Heart left ventricle (tissue), 16 donors: Measurements from ENCODE around the gene RBM20. TPM values are rescaled to one million over a fixed set of nuclear protein-coding genes. Genes with fewer than 3 reads are reported as not detected.
A peak's percentile ranks its signal among the peaks of the same experiment; 100 is the strongest.
"Not testable (repeated sequence)": the region's sequence is repeated elsewhere in the genome, so short reads cannot be mapped to it uniquely, and the experiment has no call there.

Experiments used
- ATAC-seq, 4 donors: fragments of 200-7000 bp; cut with Tn5 transposase; one replicate each; pipeline ENCODE4 v1.9.1; 2020 to 2022; ENCODE audit warnings: moderate library complexity in 4 of 4, mild to moderate bottlenecking in 3 of 4, moderate number of reproducible peaks in 1 of 4
- DNase-seq, 5 donors: peaks; one replicate each; pipeline ENCODE4 v3.0.0-alpha.2; 2020
- H3K27ac ChIP-seq, 12 donors: fragments of 200-600 bp; sonication (generic) in 4 of 12; one replicate each; pipeline versions ENCODE4 v1.5.0 to v1.8.0; 2016 to 2022; ENCODE audit warnings: mild to moderate bottlenecking in 2 of 12
- H3K27me3 ChIP-seq, 9 donors: fragments of 200-600 bp; sonication (generic) in 2 of 9; one replicate each; pipeline versions ENCODE4 v1.5.1 to v1.8.0; 2016 to 2022; ENCODE audit warnings: mild to moderate bottlenecking in 3 of 9
- H3K36me3 ChIP-seq, 9 donors: fragments of 200-600 bp; sonication (generic) in 2 of 9; one replicate each; pipeline versions ENCODE4 v1.5.0 to v1.8.0; 2018 to 2022; ENCODE audit warnings: mild to moderate bottlenecking in 2 of 9
- H3K4me1 ChIP-seq, 12 donors: fragments of 200-600 bp; sonication (generic) in 4 of 12; one replicate each; pipeline versions ENCODE4 v1.5.0 to v1.8.0; 2016 to 2022; ENCODE audit warnings: mild to moderate bottlenecking in 3 of 12
- H3K4me3 ChIP-seq, 12 donors: fragments of 200-600 bp; sonication (generic) in 4 of 12; one replicate each; pipeline versions ENCODE4 v1.5.0 to v1.8.0; 2017 to 2022; ENCODE audit warnings: mild to moderate bottlenecking in 9 of 12, moderate library complexity in 4 of 12
- H3K9me3 ChIP-seq, 12 donors: fragments of 200-600 bp; sonication (generic) in 4 of 12; one replicate each; pipeline versions ENCODE4 v1.5.0 to v1.8.0; 2016 to 2022; ENCODE audit warnings: mild to moderate bottlenecking in 1 of 12
- POLR2A ChIP-seq, 2 donors: fragments of 450-650 bp; IDR thresholded peaks; one replicate each; pipeline ENCODE4 v1.6.1; 2017; ENCODE audit warnings: antibody characterized with exemption in 2 of 2, mild to moderate bottlenecking in 2 of 2, moderate library complexity in 2 of 2
- WGBS, 4 donors: extraction: QIAGEN DNeasy Blood & Tissue Kit in 2 of 4; methylation state at CpG; one replicate each; pipeline versions ENCODE4 v1.1.5 to v1.1.7; 2013 to 2018; 5-methylcytosine and 5-hydroxymethylcytosine counted together
- intact Hi-C, 10 donors: fragments of 100-400 bp; cut with DNase I; formaldehyde crosslinking; loops; one replicate each; pipeline versions ENCODE4 v1.11.1 to v1.14.2; 2022
- polyA plus RNA-seq, 2 donors: library from polyadenylated mRNA; stranded (reverse); fragments of 200-250 nt; gene quantifications; one replicate each; pipeline ENCODE4 v1.2.3, GENCODE V29; 2013
- total RNA-seq, 9 donors: library from RNA; depleted of rRNA in 2 of 9; stranded (reverse); fragments of >200 nt in 2 of 9; fragmentation: NEBNext Ultra II Directional in 3 of 9; extraction: Animal tissue kit (Norgen Biotek cat#: 25700) in 3 of 9; gene quantifications; one replicate each; pipeline versions ENCODE4 v1.1.0 to v1.2.4, GENCODE V29; 2016 to 2023
- TF ChIP-seq, protein P1 (sequence below), 12 donors: fragments of 200-600 bp; sonication (generic) in 4 of 12; IDR thresholded peaks; one replicate each; pipeline versions ENCODE4 v1.5.0 to v1.8.0; 2018 to 2022; ENCODE audit warnings: antibody characterized with exemption in 12 of 12, mild to moderate bottlenecking in 5 of 12
- donor health status: ischemic (EF 13 %, LVEDD 7.1; RV severe dilation, severe dysfunction).
- donor health status: healthy with polysubstance abuse.
- donor health status: DM: no; HTN: yes; CAD: no.
- donor health status: DM: no; HTN: no; CAD: no.
- donor health status: ischemic (EF 25% LVEDD 6.9; RV normal size, moderate dysfunction).
- donor health status: ischemic (EF 25% LVEDD 5.7; RV mildly dilated, moderate dysfunction).
- donor health status: healthy.
- donor health status: DM: yes; HTN: yes; CAD: no.
- donor health status: ischemic (EF 35%, LVEDD 5.7; RV mildly dilated, moderate dysfunction).
- donor health status: nonischemic (EF 11% LVEDD 7.7; RV severe dilation, severe dysfunction).
- donor health status: DM: yes; HTN: yes; CAD: no.
- donor health status: PGD.
- donor health status: ischemic (EF 29% LVEDD 5.4; RV normal size, mild dysfunction).
- donor health status: nonischemic (EF 23%, LVEDD 6.1; RV moderate dilation, normal function).

Gene RBM20
- total and polyA plus RNA-seq, 11 donors, result 29.9 to 152 (median 91.2) TPM

DNA sequence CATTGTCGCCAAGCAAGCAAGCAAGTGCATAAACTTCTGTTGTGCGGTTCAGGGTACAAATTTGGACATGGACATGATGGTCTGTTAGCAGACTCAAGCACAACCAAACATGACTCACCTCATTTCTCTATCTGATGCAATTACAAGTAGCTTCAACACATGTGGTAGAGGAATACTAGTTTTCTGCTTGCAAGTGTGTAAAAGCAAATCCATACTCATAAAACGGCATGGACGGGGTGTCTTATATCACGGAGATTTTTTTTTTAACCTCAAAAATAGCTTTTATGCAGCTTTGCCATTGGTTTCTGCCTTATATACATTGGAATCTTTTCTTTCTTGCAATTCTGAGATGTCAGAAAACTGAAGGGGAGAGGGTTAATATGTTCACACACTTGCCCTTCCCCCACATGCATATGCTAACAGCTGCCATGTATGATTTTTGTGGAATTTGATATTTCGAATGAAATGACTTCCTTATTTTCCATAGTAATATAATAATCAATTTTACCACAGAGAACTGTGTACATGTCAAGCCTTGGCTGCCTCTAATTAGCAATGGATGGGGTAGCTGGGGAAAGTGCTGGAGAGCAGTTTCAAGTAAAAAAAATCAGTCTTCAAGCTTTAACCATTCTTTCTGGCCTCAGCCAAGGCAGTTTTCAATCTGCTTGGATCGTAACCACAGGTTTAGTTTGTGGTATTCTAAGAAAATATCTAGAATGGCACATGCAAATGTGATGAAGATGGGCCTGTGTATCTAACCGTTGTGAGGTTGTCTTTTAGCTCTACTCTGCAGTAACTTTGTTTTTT, 121.6 kb downstream of the RBM20 start:
- Histone ChIP-seq H3K9me3 (no peaks in the 10 kb centered on the region), H3K27ac (peak overlapping the region; percentile 73 to 96 (median 80)), H3K4me1 (peaks cover 0 to 37% (median 12%) of the 10 kb centered on the region in 12 donors), H3K36me3 (no peaks in the 10 kb centered on the region), H3K4me3 (peak overlapping the region in 11 of 12 donors; percentile 2 to 51 (median 44)), H3K27me3 (no peaks in the 10 kb centered on the region)
- ATAC-seq (peak in 3 of 4 donors; percentile 14 to 38 (median 31)), DNase-seq (no peak)
- TF ChIP-seq, protein P1, sequence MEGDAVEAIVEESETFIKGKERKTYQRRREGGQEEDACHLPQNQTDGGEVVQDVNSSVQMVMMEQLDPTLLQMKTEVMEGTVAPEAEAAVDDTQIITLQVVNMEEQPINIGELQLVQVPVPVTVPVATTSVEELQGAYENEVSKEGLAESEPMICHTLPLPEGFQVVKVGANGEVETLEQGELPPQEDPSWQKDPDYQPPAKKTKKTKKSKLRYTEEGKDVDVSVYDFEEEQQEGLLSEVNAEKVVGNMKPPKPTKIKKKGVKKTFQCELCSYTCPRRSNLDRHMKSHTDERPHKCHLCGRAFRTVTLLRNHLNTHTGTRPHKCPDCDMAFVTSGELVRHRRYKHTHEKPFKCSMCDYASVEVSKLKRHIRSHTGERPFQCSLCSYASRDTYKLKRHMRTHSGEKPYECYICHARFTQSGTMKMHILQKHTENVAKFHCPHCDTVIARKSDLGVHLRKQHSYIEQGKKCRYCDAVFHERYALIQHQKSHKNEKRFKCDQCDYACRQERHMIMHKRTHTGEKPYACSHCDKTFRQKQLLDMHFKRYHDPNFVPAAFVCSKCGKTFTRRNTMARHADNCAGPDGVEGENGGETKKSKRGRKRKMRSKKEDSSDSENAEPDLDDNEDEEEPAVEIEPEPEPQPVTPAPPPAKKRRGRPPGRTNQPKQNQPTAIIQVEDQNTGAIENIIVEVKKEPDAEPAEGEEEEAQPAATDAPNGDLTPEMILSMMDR (IDR thresholded peaks at IDR 0.05), result no peak
- TF ChIP-seq POLR2A (IDR thresholded peaks at IDR 0.05), result no peak
- 51 to 65% (median 59%) methylated on average over 8 of the region's 8 CpGs for WGBS, 4 donors
- intact Hi-C loops, result loop anchor here in 1 of 10 donors (10.0 kb wide), 2 partner anchors 81 to 121 kb away; partner anchors contain the start of gene RBM20

DNA sequence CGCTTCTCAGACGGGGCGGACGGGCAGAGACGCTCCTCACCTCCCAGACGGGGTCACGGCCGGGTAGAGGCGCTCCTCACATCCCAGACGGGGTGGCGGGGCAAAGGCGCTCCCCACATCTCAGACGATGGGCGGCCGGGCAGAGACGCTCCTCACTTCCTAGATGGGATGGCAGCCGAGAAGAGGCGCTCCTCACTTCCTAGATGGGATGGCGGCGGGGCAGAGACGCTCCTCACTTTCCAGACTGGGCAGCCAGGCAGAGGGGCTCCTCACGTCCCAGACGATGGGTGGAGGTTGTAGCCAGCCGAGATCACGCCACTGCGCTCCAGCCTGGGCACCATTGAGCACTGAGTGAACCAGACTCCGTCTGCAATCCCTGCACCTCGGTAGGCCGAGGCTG, 123.5 kb downstream of the RBM20 start:
- not testable (repeated sequence) for ATAC-seq, H3K9me3 ChIP-seq, H3K27me3 ChIP-seq, H3K36me3 ChIP-seq, DNase-seq
- H3K4me3 ChIP-seq, result peak overlapping the region in 8 of 12 donors; percentile 35 to 54 (median 42)
- 67 to 78% (median 71%) methylated on average over 7 to 28 of the region's 29 CpGs for WGBS, 4 donors
- intact Hi-C loops, result loop anchor here in 1 of 10 donors (10.0 kb wide), 2 partner anchors 83 to 123 kb away; partner anchors contain the start of gene RBM20
- peaks cover 0 to 33% (median 7%) of the 10 kb centered on the region in 12 donors for H3K4me1 ChIP-seq
- H3K27ac ChIP-seq, result peak overlapping the region in 11 of 12 donors; percentile 40 to 83 (median 74)

DNA sequence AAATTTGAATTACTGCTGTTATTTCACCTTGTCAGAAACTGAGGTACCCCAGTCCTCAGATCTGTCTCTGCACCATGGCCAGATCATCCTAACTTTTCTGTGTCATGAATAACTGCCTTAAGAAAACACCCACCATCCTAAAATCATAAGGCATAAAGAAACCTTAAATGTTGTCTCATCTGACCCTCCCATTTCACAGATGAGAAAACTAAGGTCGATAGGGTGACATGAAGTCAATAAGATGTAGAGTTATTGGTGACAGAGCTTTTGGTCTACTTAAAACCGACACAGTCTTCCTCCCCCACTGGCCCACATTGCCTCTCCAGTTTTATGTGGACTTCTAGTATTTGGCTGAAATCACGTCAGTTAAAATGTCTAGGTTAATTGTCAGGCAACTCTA, 126.1 kb downstream of the RBM20 start:
- TF ChIP-seq POLR2A (IDR thresholded peaks at IDR 0.05), result no peak
- TF ChIP-seq, protein P1 (IDR thresholded peaks at IDR 0.05), result no peak
- Histone ChIP-seq H3K4me1 (peaks cover 0 to 44% (median 8%) of the 10 kb centered on the region in 12 donors), H3K4me3 (no peak overlapping the region), H3K9me3 (no peaks in the 10 kb centered on the region), H3K27ac (peak overlapping the region in 4 of 12 donors; percentile 18 to 83 (median 56)), H3K27me3 (no peaks in the 10 kb centered on the region), H3K36me3 (no peaks in the 10 kb centered on the region)
- intact Hi-C loops, result no loop called here
- 68 to 74% (median 72%) methylated on average over 3 of the region's 3 CpGs for WGBS, 4 donors
- ATAC-seq (no peak), DNase-seq (no peak)

GRCh38 chr10:110771486-110771885, 127.3 kb downstream of the RBM20 start:
- H3K4me1 ChIP-seq, result peaks cover 0 to 55% (median 10%) of the 10 kb centered on the region in 12 donors
- ATAC-seq (no peak), DNase-seq (no peak)
- H3K36me3 ChIP-seq, result no peaks in the 10 kb centered on the region
- no peak overlapping the region for H3K4me3 ChIP-seq
- H3K9me3 ChIP-seq, result no peaks in the 10 kb centered on the region
- H3K27me3 ChIP-seq, result no peaks in the 10 kb centered on the region
- intact Hi-C loops, result no loop called here
- peak overlapping the region in 6 of 12 donors; percentile 2 to 83 (median 55) for H3K27ac ChIP-seq
- 80 to 100% (median 95%) methylated on average over 1 of the region's 1 CpG for WGBS, 4 donors
- TF ChIP-seq, protein P1 (IDR thresholded peaks at IDR 0.05), result no peak
- TF ChIP-seq POLR2A (IDR thresholded peaks at IDR 0.05), result no peak
